ENCODE data around the gene MYH11. TPM values are rescaled to one million over a fixed set of nuclear protein-coding genes. Genes with fewer than 3 reads are reported as not detected.

The MYH11 gene
- total RNA-seq, 4 donors from 2014 or later = 5.6 to 57.7 (median 20.4) TPM

- Histone ChIP-seq H3K4me3 (no peak overlapping the region), H3K36me3 (no peaks in the 10 kb centered on the region), H3K4me1 (no peaks in the 10 kb centered on the region), H3K9me3 (no peaks in the 10 kb centered on the region), H3K27me3 (no peaks in the 10 kb centered on the region), H3K27ac (no peak overlapping the region)
- TF ChIP-seq POLR2A (IDR thresholded peaks at IDR 0.05) = no peak
- no peak for TF ChIP-seq CTCF (IDR thresholded peaks at IDR 0.05 in 4 of 5, conservative IDR thresholded peaks at IDR 0.05 in 1 of 5)
- DNase-seq (no peak), ATAC-seq (no peak)
- in situ Hi-C loops (cut with MboI; ENCODE audit: low sequenced_read_pairs in 4 of 4) = loop anchor here in 1 of 4 donors (25.0 kb wide), 1 partner anchor 340 kb away; no protein-coding TSS in a partner anchor
- intact Hi-C loops (cut with DNase I; ENCODE audit: low total_unique reads) = no loop called here
Observed at GRCh38 chr16:15772579-15773293, 84.1 kb downstream of the MYH11 start.

GRCh38 chr16:15771694-15772093 lies 85.1 kb downstream of the MYH11 start:
- in situ Hi-C loops (cut with MboI; ENCODE audit: low sequenced_read_pairs in 4 of 4) (loop anchor here in 1 of 4 donors (25.0 kb wide), 1 partner anchor 341 kb away; no protein-coding TSS in a partner anchor), intact Hi-C loops (cut with DNase I; ENCODE audit: low total_unique reads) (no loop called here)
- Histone ChIP-seq H3K36me3 (no peaks in the 10 kb centered on the region), H3K27me3 (no peaks in the 10 kb centered on the region), H3K4me1 (no peaks in the 10 kb centered on the region), H3K9me3 (no peaks in the 10 kb centered on the region), H3K4me3 (no peak overlapping the region), H3K27ac (no peak overlapping the region)
- DNase-seq = no peak
- ATAC-seq = no peak
- TF ChIP-seq POLR2A (IDR thresholded peaks at IDR 0.05) (no peak), CTCF (IDR thresholded peaks at IDR 0.05 in 4 of 5, conservative IDR thresholded peaks at IDR 0.05 in 1 of 5) (no peak)

GRCh38 chr16:15770512-15770911 lies 86.3 kb downstream of the MYH11 start:
- H3K9me3 ChIP-seq = no peaks in the 10 kb centered on the region
- in situ Hi-C loops (cut with MboI; ENCODE audit: low sequenced_read_pairs in 4 of 4) = loop anchor here in 1 of 4 donors (25.0 kb wide), 1 partner anchor 342 kb away; no protein-coding TSS in a partner anchor
- no peak for DNase-seq
- H3K4me1 ChIP-seq = no peaks in the 10 kb centered on the region
- no peak overlapping the region for H3K4me3 ChIP-seq
- TF ChIP-seq CTCF (IDR thresholded peaks at IDR 0.05 in 4 of 5, conservative IDR thresholded peaks at IDR 0.05 in 1 of 5) = no peak
- no peak for TF ChIP-seq POLR2A (IDR thresholded peaks at IDR 0.05)
- H3K27ac ChIP-seq = peak overlapping the region; percentile 45 to 65 (median 52)
- no peak for ATAC-seq
- H3K36me3 ChIP-seq = no peaks in the 10 kb centered on the region
- intact Hi-C loops (cut with DNase I; ENCODE audit: low total_unique reads) = no loop called here
- H3K27me3 ChIP-seq = no peaks in the 10 kb centered on the region

- intact Hi-C loops (cut with DNase I; ENCODE audit: low total_unique reads) (no loop called here), in situ Hi-C loops (cut with MboI; ENCODE audit: low sequenced_read_pairs in 4 of 4) (loop anchor here in 1 of 4 donors (25.0 kb wide), 1 partner anchor 342 kb away; no protein-coding TSS in a partner anchor)
- no peaks in the 10 kb centered on the region for H3K36me3 ChIP-seq
- H3K9me3 ChIP-seq = no peaks in the 10 kb centered on the region
- no peaks in the 10 kb centered on the region for H3K4me1 ChIP-seq
- peak in 1 of 2 donors; percentile 28 for ATAC-seq
- no peak overlapping the region for H3K4me3 ChIP-seq
- H3K27me3 ChIP-seq = no peaks in the 10 kb centered on the region
- TF ChIP-seq POLR2A (IDR thresholded peaks at IDR 0.05) (no peak), CTCF (IDR thresholded peaks at IDR 0.05 in 4 of 5, conservative IDR thresholded peaks at IDR 0.05 in 1 of 5) (no peak)
- DNase-seq = no peak
- peak overlapping the region in 3 of 4 donors; percentile 45 to 65 (median 50) for H3K27ac ChIP-seq
Observed at GRCh38 chr16:15770107-15770506, 86.7 kb downstream of the MYH11 start.

All from gastrocnemius medialis (tissue), 4 donors.